GM18505 (cell line): Measurements from ENCODE around the gene FBP2.

Experiments used
- ATAC-seq: cut with Tn5 transposase; IDR thresholded peaks from one replicate; pipeline ENCODE4 v1.9.1; 2021; ENCODE audit not compliant: unreplicated experiment
- POLR2A ChIP-seq: IDR thresholded peaks from 4 replicates; pipeline ENCODE4 v1.6.1; 2011; ENCODE audit warnings: borderline replicate concordance; ENCODE audit not compliant: insufficient read depth, insufficient read length; ENCODE audit errors: extremely low read depth

FBP2 gene

GRCh38 chr9:94533155-94533554 lies 60.5 kb downstream of the FBP2 start:
- TF ChIP-seq POLR2A: no peak
- ATAC-seq: no peak

GRCh38 chr9:94528886-94529285 lies 64.7 kb downstream of the FBP2 start:
- no peak for ATAC-seq
- no peak for TF ChIP-seq POLR2A

DNA sequence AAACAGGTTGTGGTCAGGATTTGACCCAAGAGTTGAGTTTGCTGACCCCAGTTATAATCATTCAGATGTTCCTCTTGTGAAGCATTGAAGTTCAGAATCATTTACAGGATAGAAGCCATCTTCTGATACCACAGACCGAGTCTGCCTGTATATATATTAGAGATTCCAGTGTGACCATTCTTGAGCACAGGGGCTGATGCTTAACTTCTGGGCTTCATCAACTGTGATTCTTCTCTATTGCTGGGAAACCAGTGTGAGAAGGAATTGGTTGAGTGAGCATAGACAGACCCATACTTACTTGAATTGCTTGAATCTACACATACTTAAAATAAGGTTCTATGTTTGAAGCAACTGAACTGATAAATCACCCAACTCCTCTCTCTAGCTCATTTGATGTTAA lies 66.7 kb downstream of the FBP2 start:
- no peak for ATAC-seq
- no peak for TF ChIP-seq POLR2A

DNA sequence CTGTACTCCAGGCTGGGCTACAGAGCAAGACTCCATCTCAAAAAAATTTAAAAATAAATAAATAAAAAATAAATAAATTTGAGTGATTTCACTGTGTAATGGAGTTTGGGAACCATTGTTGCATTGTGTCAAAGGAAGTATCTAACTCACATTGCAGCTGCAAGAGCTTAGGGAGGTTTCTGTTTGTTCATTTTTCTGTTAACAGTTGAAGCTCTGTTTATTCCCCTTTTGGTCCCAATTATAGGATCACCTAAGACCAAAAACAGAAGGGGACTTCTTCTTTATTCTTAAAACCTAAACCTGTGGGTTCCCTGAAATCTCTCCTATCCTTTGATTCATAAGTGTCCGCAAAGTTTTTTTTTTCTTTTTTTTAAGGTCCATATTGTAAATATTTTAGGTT lies 67.4 kb downstream of the FBP2 start:
- ATAC-seq: no peak
- no peak for TF ChIP-seq POLR2A

- ATAC-seq: no peak
- no peak for TF ChIP-seq POLR2A
Observed at GRCh38 chr9:94525396-94526035, 68.1 kb downstream of the FBP2 start.

DNA sequence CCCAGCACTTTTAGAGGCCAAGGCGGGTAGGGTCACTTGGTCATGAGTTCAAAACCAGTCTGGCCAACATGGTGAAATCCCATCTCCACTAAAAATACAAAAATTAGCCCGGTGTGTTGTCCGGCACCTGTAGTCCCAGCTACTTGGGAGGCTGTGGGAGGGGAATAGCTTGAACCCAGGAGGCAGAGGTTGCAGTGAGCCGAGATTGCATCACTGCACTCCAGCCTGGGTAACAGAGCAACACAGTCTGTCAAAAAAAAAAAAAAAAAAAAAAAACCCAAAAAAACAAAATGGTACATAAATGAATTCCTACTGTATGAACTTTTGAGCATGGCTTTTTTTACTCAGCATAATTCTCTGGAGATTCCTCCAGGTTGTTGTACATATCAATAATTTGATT lies 76.4 kb downstream of the FBP2 start:
- no peak for TF ChIP-seq POLR2A
- no peak for ATAC-seq

DNA sequence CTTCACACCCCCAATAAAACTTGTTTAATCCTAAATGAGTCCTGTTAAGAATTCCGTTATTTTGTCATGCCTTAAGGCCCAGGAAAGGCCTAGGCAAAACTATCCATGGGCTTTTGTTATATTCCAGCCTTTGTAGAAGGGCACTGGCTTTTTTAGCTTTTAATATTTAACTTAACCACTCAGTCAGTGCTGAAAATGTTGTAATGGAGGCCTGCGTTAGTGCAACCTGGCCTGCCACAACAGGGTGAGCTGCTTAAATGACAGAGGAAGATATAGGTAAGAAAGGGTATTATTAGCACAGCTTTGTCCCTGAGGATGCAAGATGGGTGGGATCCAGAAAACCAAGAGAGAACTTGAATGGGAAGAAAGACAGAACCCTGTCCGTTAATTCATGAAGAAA lies 78.9 kb downstream of the FBP2 start:
- TF ChIP-seq POLR2A: no peak
- no peak for ATAC-seq

GRCh38 chr9:94511955-94512265 lies 81.7 kb downstream of the FBP2 start:
- ATAC-seq: no peak
- TF ChIP-seq POLR2A: no peak

- ATAC-seq: no peak
- TF ChIP-seq POLR2A: no peak
Observed at GRCh38 chr9:94511134-94511954, 82.3 kb downstream of the FBP2 start.
